ENCODE results near the gene SIVA1.

Gene SIVA1, protein sequence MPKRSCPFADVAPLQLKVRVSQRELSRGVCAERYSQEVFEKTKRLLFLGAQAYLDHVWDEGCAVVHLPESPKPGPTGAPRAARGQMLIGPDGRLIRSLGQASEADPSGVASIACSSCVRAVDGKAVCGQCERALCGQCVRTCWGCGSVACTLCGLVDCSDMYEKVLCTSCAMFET

DNA sequence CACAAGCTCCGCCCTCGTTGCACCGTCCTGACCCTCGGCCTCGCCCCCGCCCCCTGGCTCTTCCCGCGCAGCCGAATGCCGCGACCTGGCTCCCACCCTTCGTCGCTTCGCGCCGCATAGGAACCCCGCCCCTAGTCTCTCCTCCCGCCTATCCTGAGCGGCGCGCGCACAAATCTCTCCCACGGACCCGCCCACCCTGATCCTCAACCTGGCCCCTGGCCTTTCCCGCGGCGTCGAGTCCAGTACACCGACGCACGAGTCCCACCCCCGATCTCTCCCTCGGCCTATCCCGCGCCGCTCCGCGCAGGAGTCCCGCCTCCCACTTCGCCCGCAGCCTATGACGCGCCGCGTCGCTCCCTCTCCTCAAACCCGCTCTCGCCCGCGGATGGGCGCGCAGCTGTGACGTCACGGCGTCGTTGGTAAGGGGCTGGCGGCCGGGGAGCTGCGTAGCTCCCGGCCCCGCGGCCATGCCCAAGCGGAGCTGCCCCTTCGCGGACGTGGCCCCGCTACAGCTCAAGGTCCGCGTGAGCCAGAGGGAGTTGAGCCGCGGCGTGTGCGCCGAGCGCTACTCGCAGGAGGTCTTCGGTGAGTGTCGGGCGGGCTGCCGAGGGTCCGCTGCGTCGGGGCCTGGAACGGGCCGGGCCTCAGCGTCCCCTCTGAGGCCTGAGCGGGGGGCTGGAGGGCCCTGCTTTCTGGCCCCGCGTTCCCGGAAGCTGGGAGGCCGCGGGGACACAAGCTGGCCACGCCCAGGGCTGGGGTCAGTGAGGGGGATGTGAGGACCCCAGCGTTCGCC, at the start of gene SIVA1:
SIVA1 (plus strand) TSS at position 413 of the 793 bp plus-strand sequence; CDS start at position 468, 55 bp downstream.
- DNase-seq = peak; percentile 100

DNA sequence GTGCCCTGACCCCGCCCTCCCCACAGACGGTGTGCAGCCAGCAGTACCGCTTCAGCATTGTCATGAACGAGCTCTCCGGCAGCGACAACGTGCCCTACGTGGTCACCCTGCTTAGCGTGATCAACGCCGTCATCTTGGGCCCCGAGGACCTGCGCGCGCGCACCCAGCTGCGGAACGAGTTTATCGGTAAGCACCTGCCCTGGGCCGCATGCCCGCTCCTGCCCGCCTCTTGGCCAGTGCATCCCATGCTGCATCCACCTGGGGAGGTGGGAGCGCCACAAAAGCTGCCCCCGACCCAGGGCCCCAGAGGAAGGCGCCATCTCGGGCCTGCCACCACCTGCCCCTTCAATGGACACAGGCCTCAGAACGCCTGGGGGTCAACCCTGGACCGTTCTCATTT, 49.7 kb upstream of the SIVA1 start:
- no peak for DNase-seq

DNA sequence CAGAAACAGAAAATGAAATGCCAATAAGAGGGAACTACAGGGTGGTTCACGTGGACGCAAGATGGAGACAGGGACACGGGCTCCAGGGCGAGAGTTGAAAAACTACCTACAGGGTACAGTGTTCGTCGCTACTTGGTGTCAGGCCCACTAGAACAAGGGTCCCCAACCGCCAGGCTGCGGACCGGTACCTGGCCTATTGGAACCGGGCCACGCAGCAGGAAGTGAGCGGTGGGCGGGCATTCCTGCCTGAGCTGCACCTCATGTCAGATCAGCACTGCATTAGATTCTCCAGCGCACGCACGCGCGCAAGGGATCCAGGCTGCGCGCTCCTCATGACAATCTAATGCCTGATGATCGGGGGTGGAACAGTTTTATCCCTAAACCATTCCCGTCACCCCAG, 48.7 kb upstream of the SIVA1 start:
- no peak for DNase-seq

DNA sequence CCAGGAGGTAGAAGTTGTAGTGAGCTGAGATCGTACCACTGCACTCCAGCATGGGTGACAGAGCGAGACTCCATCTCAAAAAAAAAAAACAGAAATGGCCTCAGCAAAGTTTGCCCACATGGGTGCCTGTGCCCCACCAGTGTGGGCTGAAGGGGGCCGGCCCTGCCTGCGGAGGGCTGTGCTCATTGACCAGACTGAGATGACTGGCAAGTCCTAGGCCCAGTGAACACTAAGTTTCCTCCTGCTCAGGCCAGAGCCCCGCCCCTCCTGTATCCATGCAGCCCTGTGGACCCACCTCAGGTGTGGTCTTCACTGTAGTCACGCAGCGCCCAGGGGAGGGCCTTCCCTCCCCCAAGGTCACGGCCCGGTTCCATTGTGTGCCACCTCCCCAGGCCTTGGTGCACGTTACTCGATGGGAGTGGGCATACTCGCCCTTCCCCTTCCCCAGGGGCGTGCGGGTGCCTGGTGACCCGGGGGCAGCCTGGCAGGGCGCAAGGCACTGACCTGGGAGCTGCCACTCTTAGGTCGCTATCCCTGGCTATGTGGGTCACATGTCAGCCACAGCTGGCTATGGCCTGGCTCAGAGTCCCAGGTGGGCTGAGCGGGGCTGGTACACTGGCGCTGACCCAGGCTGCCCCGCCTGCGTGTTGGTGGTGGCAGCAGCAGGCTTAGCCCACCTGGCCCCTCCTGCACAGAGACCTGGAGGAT, 47.5 kb upstream of the SIVA1 start:
- DNase-seq = no peak

DNA sequence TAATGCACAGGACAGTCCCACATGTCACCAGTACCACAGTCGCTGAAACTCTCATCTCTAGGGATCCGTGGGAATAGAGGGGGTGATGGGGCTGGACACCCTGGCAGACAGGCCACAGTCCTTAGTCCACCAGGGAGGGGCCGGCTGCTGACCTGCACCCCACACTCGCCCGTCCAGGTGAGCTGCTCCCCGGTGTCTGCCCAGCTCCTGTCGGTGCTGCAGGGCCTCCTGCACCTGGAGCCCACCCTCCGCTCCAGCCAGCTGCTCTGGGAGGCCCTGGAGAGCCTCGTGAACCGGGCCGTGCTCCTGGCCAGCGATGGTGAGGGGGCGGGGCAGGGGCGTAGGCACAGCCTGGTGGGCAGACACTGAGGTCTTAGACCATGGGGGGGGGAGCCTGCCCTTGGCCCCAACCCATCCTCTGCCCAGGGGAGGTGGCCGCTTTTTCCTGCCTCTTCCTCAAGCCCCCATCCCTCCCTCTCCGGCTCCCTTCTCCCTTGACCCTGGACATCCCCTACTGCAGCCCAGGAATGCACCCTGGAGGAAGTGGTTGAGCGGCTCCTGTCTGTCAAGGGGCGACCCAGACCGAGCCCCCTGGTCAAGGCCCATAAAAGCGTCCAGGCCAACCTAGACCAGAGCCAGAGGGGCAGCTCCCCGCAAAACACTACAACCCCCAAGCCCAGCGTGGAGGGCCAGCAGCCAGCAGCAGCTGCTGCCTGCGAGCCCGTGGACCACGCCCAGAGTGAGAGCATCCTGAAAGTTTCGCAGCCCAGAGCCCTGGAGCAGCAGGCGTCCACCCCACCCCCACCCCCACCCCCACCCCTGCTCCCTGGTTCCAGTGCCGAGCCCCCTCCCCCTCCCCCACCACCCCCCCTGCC, 46.0 kb upstream of the SIVA1 start:
- no peak for DNase-seq

DNA sequence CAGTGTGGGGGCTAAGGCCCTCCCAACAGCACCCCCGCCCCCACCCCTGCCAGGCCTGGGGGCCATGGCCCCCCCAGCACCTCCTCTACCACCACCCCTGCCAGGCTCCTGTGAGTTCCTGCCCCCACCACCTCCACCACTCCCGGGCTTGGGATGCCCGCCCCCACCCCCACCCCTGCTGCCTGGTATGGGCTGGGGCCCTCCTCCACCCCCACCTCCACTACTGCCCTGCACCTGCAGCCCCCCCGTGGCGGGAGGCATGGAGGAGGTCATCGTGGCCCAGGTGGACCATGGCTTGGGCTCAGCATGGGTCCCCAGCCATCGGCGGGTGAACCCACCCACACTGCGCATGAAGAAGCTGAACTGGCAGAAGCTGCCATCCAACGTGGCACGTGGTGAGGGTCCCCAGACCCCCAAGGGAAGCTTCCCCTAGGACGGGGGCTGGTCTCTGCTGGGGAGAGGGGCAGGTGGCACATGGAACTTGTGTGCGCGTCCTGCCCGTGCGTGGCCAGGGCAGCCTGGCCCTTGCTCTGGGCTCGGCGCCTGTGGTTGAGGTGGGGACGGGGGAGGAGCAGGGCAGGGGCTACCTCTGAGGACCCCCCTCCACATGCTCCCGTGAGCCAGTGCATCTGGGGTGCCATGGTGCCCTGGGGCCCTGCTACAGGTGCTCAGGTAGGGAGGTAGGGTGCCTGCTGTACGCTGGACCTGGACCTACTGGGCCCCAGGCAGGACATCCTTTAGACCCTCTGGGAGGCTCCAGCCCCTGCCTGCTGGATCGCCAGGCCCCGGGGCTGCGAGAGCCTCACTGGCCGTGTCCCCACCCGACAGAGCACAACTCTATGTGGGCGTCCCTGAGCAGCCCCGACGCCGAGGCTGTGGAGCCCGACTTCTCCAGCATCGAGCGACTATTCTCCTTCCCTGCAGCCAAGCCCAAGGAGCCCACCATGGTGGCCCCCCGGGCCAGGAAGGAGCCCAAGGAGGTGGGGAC, 45.0 kb upstream of the SIVA1 start:
- DNase-seq = no peak

DNA sequence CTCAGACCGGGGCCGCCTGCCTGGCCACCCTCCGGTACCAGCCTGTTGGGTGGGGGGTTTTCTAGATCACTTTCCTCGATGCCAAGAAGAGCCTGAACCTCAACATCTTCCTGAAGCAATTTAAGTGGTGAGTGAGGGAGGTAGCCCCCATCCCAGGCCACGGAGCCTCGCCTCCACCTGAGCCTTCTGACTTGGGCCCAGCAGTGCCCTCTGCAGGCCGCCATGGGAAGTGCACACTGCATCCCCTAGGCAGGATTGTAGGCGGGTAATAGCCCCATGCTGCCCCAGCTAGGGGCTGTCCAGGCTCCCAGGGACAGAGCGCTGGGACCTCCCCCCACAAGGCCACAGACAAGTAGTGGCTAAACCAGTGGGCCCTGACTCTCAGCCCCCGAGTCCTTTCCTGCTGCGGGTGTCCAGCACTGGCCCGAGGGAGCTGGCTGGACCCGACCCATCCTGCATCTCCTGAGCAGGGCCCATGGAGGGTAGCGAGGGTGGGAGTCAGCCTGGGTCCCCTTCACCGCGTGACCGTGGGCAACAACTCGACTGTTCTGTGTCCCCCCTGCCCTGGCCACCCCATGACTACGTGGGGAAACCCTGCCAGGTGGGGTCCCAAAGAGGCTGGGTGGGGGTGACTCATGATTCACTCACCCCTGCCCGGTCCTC, 44.2 kb upstream of the SIVA1 start:
- peak; percentile 36 for DNase-seq

DNA sequence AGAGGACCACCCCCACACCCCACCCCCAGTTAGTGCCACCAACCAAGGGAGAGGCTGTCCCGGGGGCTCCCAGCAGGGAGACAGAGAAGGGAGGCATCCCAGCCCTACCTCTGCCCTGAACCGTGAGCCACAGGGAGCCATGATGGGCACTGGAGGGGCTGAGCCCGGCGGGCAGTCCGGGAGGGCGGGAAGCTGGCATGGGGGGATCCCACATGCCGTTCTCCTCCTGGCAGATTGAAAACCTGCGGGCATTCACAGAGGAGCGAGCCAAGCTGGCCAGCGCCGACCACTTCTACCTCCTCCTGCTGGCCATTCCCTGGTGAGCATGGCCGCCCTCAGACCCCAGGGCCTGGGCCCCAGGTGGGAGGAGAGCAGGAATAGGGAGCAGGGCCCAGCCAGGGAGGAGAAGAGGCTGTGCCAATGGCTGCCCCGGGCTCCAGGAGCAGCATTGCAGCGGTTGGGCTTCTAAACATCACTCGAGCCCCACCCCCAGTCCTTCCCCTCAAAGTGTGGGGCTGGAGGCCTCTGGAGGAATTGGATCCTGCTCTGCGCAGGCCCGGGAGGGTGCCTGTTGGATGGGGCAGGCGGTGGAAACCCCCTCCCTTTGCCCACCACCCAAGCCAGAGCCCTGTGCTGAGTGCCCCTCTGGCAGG, 43.4 kb upstream of the SIVA1 start:
- no peak for DNase-seq

DNA sequence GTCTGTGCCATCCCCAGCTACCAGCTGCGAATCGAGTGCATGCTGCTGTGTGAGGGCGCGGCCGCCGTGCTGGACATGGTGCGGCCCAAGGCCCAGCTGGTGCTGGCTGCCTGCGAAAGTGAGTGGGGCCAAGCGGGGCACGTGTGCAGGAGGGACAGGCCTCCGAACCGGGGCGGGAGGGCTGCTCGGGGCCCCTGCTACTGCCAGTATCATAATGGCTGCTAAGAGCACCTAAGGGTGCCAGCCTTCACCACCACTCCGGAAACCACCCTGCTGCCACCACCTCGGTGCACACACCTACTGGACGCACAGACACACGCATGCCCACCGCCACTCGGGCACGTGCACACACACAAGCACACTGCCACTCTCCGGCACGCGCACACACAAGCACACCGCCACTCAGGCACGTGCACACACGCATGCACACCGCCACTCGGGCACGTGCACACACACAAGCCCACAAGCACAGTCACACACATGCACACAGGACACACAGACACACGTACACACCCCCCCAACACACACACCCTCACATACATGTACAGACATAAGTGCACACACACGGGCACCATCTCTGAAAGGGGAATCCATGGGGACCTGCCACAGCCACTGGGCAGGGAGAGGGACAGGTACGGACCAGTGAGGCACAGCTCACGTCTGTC, 42.7 kb upstream of the SIVA1 start:
- no peak for DNase-seq

DNA sequence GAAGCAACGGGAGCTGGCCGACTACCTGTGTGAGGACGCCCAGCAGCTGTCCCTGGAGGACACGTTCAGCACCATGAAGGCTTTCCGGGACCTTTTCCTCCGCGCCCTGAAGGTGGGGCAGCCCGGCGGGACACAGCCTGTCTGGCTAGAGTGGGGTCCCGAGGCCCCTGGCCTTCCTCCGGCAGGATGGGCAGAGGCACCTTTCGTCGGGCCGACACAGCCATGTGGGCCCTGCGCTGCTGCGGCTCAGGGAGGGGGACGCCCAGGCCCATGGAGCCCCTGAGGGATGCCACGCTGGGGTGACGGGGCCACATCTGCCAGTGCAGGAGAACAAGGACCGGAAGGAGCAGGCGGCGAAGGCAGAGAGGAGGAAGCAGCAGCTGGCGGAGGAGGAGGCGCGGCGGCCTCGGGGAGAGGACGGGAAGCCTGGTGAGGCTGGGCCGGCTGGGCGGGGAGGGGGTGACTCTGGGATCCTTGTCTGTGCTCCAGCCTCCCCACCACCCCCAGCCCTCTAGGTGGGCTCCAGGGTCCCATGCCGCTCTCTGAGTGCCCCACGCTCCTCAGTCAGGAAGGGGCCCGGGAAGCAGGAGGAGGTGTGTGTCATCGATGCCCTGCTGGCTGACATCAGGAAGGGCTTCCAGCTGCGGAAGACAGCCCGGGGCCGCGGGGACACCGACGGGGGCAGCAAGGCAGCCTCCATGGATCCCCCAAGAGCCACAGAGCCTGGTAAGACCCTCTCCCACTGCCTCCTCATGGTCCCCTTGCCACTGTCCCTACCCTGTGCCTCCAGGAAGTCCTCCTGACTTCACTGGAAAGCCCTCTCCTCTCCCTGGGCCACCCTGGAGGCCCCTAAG, 39.8 kb upstream of the SIVA1 start:
- no peak for DNase-seq

DNA sequence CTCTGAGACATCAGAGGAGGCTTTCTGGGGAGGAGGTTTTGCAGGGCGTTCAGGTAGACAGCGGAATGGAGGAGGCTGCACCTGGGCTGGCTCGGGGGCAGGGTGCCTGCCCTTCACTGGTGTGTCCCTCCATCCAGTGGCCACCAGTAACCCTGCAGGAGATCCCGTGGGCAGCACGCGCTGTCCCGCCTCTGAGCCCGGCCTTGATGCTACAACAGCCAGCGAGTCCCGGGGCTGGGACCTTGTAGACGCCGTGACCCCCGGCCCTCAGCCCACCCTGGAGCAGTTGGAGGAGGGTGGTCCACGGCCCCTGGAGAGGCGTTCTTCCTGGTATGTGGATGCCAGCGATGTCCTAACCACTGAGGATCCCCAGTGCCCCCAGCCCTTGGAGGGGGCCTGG, 38.9 kb upstream of the SIVA1 start:
- no peak for DNase-seq

DNA sequence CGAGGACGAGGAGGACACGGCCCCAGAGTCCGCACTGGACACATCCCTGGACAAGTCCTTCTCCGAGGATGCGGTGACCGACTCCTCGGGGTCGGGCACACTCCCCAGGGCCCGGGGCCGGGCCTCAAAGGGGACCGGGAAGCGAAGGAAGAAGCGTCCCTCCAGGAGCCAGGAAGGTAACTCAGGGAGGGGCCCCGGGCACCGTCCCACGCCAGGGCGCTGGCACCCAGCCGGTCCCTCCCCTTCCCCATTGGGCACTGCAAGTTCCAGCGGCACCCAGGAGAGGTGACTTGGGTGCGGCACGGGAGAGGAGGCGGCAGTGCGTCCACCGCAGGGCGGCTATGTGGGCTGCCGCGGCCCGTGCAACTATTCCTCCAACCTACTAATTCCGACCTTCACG, 38.3 kb upstream of the SIVA1 start:
- DNase-seq = no peak

DNA sequence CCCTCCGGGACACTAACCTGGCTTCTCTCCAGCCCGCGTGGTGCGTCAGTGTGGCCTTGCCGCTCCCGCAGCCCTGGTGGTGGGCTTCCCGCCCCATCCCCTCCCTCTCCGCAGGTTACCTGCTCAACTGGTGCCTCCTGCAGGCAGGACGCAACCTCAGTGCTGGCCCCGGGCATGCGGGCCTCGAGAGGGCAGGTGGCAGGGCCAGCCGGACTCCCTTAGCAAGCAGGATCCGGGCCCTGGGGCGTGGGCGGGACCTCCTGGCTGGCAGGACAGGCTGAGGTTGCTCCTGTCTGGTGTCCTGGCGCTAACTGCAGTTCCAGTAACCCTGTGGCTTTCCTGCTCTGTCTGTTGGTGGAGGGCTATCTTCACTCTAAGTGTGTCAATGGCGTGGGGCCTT, 37.5 kb upstream of the SIVA1 start:
- DNase-seq = no peak

DNA sequence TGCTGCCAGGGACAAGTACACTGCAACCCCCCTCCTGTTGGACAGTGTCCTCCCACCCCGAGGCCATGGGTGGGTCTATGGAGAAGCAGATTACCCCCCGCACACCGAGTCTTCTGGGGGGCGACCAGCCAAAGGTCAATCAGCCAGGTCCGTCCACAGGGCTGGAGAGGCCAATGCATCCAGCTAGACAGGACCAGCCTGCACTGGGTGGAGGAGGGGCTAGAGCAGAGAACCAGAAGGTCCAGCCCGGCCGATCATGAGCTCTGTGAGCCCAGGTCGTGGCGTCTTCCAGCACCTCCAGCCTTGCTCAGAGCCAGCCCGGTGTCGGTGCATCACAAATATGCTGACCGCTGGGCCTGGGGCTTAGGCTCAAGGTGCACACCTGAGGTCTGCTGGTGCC, 37.1 kb upstream of the SIVA1 start:
- DNase-seq = no peak

DNA sequence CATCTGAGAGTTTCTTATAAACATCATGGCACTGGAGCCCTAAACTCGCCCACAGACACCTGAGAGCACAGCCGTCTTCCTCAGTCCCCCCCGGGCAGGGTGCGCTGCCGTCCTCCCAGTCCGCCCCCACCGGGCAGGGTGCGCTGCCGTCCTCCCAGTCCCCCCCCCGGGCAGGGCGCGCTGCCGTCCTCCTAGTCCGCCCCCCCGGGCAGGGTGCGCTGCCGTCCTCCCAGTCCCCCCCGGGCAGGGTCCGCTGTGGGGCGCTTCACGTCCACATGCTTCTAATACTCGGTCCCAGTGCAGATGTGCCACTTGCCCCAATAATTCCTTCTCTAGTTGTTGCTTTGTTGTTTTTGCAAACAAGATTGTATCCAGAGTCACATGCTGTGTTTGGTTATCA, 35.8 kb upstream of the SIVA1 start:
- no peak for DNase-seq

DNA sequence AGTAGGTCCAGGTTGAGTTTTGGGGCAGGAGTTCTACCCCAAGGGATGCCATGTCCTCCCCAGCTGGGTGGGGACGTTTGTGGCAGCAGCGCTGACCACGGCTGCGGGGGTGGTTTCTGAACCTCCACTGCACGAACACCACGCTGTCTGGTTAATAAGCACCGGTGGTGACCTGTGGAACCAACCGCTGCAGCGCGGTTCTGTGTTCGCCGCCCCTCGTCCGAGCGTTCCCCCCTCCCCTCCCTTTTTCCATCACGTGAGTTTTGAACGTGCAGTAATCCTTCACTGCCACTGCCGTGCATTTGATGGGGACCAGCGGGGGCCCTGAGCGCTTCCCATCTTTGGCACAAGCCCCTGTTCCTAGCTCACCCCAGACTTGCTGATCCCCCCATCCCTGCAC, 35.3 kb upstream of the SIVA1 start:
- DNase-seq = no peak

DNA sequence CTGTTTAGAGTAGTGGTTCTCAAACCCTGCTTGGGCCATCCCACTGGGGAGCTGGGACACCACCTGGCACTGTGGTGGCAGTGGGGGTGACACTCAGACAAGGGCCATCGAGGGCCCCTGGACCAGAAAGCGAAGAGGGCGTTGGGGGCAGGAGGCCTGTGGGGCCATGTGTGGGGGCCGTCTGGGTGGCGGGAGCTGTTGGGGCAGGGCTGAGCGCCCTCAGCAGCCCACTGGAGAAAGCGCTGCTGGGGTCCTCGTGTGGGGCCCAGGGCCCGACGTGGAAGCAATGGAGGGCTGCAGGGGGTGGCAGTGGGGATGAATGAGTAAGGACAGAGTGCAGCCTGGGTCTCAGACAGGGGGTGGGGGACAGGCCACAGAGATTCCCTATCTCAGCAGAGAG, 34.8 kb upstream of the SIVA1 start:
- no peak for DNase-seq

DNA sequence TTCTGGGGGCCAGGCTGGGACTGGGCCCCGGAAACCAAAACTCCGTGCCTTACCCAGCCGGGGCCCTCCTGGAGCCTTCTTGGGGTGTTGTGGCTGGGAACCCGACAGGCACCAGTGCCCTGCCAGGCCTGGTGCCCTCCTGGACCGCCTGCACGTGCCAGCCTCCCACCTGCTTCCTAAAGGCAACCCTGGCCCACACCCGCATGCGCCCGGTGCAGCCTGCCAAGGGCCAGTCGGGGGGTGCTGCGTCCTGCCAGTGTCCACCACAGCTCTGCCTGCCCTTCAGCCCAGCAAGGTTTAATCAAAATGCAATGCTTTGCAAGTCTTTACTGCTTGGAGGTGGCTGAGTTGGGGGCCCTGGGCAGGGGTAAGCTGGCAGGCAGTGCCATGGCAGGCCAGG, 34.1 kb upstream of the SIVA1 start:
- DNase-seq = no peak

DNA sequence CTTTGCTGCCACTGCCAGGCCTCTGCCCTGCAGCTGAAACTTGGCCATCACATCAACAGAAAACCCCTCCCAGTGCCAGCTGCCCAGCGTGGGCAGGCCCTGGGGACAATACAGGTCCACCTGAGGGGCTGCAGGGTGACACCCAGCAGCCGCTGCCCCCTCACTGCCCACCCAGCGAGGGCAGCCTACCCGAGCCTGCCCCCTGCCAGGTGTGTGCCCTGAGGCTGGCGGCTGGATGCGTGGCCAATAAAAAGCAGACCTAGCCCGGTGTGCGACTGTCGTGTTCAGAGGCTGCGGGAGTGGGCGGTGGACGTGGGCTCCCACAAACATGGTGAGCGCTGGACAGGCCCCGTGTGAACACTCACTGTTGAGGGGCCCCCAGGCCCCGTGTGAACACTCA, 33.6 kb upstream of the SIVA1 start:
- DNase-seq = no peak

All from NCI-H748 treated with DMSO at 0.1 percent for 48 hours (cell line).